NK-92 treated with Interleukin-12 subunit alpha and Interleukin-12 subunit beta, amount 100 ng/mL, for 24 hours (cell line): ENCODE data around the gene PSMG4.

Source experiments
- DNase-seq: peaks from one replicate; lab custom pipeline; 2025; lab: John Stamatoyannopoulos, UW

The PSMG4 gene

DNA sequence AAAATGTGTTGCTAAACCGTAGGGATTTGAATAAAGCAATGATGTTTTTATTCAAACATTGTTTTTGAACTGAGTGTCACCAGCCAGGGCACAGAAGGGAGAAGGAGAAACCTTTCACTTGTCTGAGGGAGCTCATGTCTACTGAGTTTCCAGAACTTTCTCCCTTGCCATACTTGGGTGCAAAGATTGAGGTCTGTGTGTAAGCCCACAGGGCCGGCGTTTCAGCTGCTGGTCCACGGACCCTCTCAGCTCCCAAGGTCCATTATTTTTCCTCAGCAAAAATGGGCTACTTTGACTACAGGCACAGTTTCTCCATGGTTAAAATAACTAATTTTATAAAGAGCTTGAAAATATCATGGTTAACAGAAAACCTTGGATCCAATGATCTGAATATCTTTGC lies 32.6 kb downstream of the PSMG4 start:
- DNase-seq: no peak

GRCh38 chr6:3291987-3292386 lies 33.2 kb downstream of the PSMG4 start:
- DNase-seq: no peak

DNA sequence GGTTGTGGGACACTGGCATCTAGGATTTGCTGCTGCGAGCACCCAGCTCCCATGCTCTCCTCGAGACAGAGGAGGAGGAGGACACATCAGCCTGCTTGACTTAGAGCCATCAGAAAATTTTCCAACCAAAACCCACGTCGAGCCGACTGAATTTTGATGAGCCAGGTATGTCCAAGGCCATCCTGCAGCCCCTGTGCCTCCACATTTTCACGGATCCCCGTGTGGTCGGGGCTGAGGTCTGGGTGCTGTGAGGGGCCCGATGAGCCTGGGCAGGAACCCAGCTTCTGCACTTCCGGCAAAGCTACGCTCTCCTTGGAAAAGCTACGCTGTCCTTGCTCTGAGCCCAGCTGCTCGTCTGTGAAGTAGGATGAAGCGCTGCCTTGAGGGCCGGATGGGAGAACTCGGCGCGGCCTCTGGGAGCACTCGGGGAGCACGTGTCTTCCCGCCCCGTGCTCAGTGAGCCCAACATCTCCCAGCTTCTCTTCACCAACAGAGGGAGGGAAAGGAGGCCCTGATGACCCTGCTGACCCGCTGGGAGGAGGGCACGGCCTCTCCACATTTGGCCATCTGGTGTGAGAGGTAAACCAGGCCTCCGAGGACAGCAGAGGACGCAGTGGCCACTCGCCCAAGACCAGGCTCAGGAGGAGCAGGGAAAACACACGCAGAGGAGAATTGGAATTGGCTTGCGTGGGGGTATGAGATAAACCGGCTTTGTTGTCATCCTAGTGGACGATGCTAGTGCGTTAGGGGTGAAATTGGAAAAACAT lies 33.9 kb downstream of the PSMG4 start:
- no peak for DNase-seq

GRCh38 chr6:3293271-3294155 lies 34.8 kb downstream of the PSMG4 start:
- no peak for DNase-seq

- no peak for DNase-seq
These were observed 35.6 kb downstream of the PSMG4 start for GRCh38 chr6:3294396-3294795.

DNA sequence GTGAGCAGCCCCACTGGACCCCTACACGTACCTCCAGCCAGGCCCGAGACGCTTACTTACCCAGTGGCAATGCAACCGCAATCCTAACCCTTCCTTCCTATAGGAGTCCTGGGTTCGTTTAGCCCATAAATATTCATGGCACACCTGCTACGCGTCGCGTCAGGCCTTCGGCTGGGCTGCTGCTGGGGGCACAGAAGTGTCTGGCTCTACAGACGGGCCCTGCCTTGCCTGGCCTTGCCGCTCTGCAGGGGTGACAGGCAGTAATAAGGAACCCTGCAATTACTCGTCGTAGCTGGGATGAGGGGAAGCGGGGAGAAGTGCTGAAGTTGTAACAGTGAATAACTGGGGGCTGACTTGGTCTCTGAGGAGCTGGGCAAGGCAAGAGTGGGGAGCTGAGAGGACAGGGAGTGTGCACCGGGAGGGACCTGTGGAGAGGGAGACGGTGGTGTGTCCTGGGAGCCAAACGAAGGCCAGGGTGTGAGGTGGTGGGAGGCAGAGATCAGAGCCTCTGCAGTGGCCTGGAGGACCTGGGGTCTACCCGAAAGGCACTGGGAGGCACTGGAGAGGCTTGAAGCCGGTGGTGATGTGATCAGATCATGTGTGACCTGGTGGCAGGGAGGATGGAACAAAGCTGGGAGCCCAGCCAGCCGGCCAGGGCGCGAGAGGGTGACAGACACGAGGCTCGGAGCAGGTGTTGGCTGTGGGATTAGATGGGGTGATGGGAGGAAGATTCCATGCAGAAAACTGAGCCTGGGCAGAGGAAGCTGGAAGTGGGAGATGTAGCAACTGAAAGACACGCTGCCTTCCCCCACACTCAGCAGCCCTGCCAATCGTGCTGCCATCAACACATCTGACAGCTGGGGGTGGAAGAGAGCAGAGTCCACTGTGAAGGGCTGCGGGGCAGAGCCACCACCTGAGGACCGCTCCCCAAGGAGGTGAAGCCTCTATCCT lies 36.4 kb downstream of the PSMG4 start:
- DNase-seq: no peak

DNA sequence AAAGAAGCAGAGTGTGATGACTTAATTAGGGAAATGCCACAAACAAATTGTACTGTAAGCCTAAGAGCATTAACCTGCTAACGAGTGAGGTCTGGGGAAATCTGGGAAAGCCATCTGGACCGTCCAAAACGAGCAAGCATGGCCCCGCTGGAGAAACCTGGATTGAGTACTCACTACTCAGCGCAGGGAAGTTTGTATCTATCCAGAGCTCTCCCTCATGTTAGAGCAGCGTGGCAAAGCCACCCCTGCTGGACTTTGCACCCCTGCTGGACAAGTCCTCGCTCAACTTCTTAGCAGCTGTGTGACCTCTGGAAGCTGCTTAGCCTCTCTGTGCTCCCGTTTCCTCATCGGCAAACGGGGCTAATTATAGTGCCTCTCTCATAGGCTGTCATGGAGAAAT lies 37.3 kb downstream of the PSMG4 start:
- no peak for DNase-seq

DNA sequence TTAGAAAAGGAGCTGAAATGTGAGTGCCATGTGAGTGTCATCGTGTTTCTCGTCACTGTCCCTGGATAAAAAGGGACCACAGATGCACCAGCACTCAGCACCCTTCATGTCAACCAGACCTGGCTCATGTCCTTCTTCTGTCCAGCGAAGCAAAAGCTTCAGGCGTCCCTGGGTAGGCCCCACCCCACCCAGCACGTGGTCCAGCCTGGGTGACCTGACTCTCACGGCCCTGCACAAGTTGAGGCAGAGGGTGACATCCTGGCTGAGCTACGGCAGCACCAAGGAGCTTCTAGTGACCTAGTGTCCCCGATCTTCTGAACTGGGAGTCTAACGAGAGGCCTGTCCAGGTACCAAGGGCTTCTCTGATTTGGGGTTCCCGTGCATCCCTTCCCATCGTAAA lies 37.8 kb downstream of the PSMG4 start:
- no peak for DNase-seq

DNA sequence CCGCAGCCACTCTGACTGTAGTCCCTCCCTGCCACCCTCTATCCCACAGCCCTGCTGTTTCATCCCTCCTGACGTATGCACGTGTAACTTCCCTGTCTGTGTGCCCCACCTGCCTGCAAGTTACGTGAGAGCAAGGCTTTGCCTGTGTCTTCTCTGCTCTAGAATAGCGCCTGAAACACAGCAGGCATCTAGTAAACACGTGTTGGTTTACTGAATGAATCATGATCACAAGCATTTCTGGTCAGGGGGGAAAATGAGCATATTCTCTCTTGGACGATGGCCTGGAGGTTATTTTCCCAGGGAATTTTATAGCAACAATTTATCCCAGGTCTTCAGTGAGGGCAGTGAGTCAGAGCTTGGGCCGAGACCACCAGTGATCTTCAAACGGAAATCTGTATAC lies 38.3 kb downstream of the PSMG4 start:
- no peak for DNase-seq

GRCh38 chr6:3297909-3298308 lies 39.2 kb downstream of the PSMG4 start:
- no peak for DNase-seq

DNA sequence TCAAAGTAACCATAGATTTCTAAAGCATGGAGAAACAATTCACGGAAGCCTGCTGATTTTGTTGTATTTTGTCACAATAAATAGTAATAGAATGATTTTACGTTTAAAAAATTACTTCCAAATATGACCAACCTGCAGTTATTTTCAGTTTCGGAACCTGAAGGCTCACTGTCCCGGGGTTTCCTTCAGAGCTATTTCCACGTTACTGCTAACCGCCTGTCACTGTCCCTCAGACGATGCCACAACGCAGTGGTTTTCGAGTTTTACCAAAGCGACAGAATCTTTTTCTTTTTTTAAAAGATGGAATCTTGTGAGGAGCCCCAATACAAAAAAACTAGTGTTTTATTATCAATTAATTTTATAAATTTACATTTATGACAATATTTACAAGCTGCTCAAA lies 40.5 kb downstream of the PSMG4 start:
- no peak for DNase-seq

DNA sequence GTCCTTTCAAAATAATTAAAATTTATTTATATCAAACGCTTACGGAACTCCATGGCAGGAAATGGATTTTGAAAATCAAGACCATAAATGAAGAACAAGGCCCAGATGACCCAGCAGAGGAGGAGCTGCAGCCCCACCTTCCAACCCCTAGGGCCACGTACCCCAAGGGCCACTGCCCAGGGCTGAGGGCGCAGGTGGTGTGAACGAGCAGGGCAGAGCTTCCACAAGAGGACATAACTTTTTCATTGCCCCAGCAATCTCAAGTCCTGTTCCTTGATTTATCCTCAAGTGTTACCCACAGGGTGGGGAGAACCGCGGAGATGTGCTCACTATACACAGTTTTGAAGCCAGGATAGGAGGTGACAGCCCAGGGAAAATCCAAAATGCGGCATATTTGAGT lies 42.8 kb downstream of the PSMG4 start:
- no peak for DNase-seq

DNA sequence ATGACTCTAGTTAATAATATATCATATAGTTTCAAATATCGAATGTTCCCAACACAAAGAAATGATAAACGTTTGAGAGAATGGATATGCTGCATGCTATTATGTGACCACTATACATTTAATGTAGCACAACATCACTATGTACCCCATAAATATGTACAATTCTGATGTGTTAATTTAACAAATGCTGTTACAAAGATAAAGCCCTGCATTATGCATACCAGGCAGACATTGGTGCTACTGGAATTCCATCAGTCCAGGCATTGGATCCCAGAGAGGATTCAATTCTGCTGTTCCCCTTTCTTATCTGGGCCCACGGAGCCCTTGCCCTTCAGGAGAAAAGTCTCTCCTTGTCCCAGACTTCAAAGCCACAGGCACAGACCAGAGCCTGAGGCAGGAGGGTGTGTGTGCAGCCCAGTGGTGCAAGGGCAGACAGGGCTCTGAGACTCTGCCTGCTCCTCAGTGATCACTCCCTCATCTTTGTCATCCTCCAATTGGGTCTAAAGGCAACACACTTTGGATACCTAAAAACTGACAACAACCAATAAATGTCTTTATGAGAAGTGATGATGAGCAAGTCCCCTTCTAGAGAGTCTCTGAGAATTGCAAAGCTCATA lies 45.2 kb downstream of the PSMG4 start:
- DNase-seq: no peak

- DNase-seq: no peak
These were observed 45.9 kb downstream of the PSMG4 start for GRCh38 chr6:3304500-3305215.

GRCh38 chr6:3305216-3305565 lies 46.4 kb downstream of the PSMG4 start:
- no peak for DNase-seq

DNA sequence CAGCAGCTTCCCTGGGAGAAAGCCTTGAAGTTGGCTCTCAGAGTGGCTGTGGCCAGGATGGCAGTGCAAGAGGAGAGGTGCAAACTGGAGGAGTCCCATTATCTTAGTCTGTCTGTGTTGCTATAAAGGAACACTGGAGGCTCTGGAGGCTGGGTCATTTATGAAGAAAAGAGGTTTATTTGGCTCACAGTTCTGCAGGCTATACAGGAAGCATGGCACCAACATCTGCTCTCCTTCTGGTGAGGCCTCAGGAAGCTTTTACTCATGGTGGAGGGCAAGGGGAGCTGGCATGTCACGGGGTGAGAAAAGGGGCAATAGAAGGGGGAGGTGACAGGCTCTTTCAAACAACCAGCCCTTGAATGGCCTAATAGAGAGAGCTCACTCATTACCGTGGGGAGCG lies 47.1 kb downstream of the PSMG4 start:
- no peak for DNase-seq

DNA sequence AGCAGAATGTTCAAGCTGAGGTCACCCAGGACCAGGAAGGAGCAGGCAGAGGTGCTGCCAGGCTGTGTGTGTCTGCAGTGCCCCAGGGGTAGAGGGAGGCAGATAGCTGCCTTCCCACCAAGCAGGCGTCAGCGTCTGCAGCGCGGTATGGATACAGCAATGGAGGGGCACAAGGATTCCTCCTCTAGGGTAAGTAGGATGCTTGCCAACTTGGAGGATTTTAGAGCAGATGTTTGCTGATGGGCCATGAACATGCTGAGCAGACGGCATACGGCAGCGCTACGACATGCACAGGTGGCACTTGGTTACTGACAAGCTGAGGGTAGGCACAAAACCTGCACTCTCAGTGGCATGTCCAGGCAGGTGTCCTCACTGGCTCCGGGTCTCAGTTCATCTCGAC lies 48.1 kb downstream of the PSMG4 start:
- no peak for DNase-seq

- no peak for DNase-seq
These were observed 48.7 kb downstream of the PSMG4 start for GRCh38 chr6:3307436-3307835.

- no peak for DNase-seq
These were observed 49.4 kb downstream of the PSMG4 start for GRCh38 chr6:3308106-3308505.

- DNase-seq: no peak
These were observed 50.8 kb downstream of the PSMG4 start for GRCh38 chr6:3309391-3310050.

- no peak for DNase-seq
These were observed 51.3 kb downstream of the PSMG4 start for GRCh38 chr6:3310051-3310448.
